HepG2 (cell line): ENCODE measurements around the gene MTMR10. TPM values are rescaled to one million over a fixed set of nuclear protein-coding genes. Genes with fewer than 3 reads are reported as not detected.

Experiments
- ARNTL ChIP-seq: sonication (generic); formaldehyde crosslinking; IDR thresholded peaks from 2 replicates; pipeline ENCODE4 v1.4.0; 2020; ENCODE audit warnings: mild to moderate bottlenecking, missing genetic modification reagents
- KLF15 ChIP-seq: sonication (generic); formaldehyde crosslinking; IDR thresholded peaks from 2 replicates; pipeline ENCODE4 v1.8.1; 2023; ENCODE audit warnings: borderline replicate concordance, mild to moderate bottlenecking, inconsistent platforms, missing genetic modification reagents, mixed read lengths
- NFYC ChIP-seq: IDR thresholded peaks from 2 replicates; pipeline ENCODE4 v1.6.1; 2016; ENCODE audit warnings: missing genetic modification reagents, missing compliant biosample characterization
- POLR2G ChIP-seq: fragments of 200-400 bp; formaldehyde crosslinking; IDR thresholded peaks from 2 replicates; pipeline ENCODE4 v1.6.1; 2018; ENCODE audit warnings: mild to moderate bottlenecking, low read depth, low read length, moderate library complexity
- RARA ChIP-seq: IDR thresholded peaks from 2 replicates; pipeline ENCODE4 v1.6.1; 2016; ENCODE audit warnings: missing genetic modification reagents, missing compliant biosample characterization
- SAP130 ChIP-seq: IDR thresholded peaks from 2 replicates; pipeline ENCODE4 v1.6.1; 2016; ENCODE audit warnings: low read depth
- TAF1 ChIP-seq: sonication (generic); formaldehyde crosslinking; IDR thresholded peaks from 2 replicates; pipeline ENCODE4 v1.4.0; 2020; ENCODE audit warnings: missing genetic modification reagents
- ZNF441 ChIP-seq: sonication (generic); formaldehyde crosslinking; IDR thresholded peaks from 2 replicates; pipeline ENCODE4 v1.7.0; 2021; ENCODE audit warnings: missing genetic modification reagents, borderline replicate concordance
- ZNF878 ChIP-seq: sonication (generic); formaldehyde crosslinking; IDR thresholded peaks from 2 replicates; pipeline ENCODE4 v1.8.1; 2023; ENCODE audit warnings: mild to moderate bottlenecking, missing genetic modification reagents, moderate library complexity
- polyA plus RNA-seq, 8 experiments: library from polyadenylated mRNA; depleted of rRNA in 3 of 8; stranded (reverse) in 7 of 8; unstranded in 1 of 8; fragments of >200 nt; fragmentation: Illumina TruSeq in 4 of 8; extraction: Trizol in 4 of 8; gene quantifications; 2 replicates each; pipeline versions ENCODE4 v1.2.1 to v1.2.3, GENCODE V29; 2011 to 2016; ENCODE audit warnings: low read depth in 4 of 8, missing spikeins in 1 of 8, mixed read lengths in 1 of 8; ENCODE audit not compliant: insufficient read depth in 1 of 8
- total RNA-seq, 5 experiments: library from RNA; depleted of rRNA; stranded (reverse); fragments of >200 nt; fragmentation: Illumina TruSeq; extraction: Trizol; gene quantifications; 2 replicates each; pipeline ENCODE4 v1.2.3, GENCODE V29; 2016; ENCODE audit warnings: low read depth in 1 of 5
- TF ChIP-seq, protein P1 (sequence below): IDR thresholded peaks from 2 replicates; pipeline ENCODE4 v1.6.1; 2016; ENCODE audit warnings: low read depth, borderline replicate concordance
- TF ChIP-seq, protein P2 (sequence below): sonication (generic); formaldehyde crosslinking; IDR thresholded peaks from 2 replicates; pipeline ENCODE4 v1.4.0; 2020; ENCODE audit warnings: missing genetic modification reagents
- TF ChIP-seq, protein P3 (sequence below), 2 experiments: sonication (generic) in 1 of 2; formaldehyde crosslinking in 1 of 2; IDR thresholded peaks; 2 replicates each; pipeline versions ENCODE4 v1.4.0 to v1.6.1; 2018 to 2020; ENCODE audit warnings: missing genetic modification reagents in 2 of 2, borderline replicate concordance in 1 of 2, low read depth in 1 of 2, mild to moderate bottlenecking in 1 of 2, missing biosample characterization in 1 of 2

MTMR10 gene
- total and polyA plus RNA-seq, 2 of the 13 experiments (the other 11 are each of a cell fraction or from before 2014, with no cell fraction given), result 10.2 to 17.4 TPM

DNA sequence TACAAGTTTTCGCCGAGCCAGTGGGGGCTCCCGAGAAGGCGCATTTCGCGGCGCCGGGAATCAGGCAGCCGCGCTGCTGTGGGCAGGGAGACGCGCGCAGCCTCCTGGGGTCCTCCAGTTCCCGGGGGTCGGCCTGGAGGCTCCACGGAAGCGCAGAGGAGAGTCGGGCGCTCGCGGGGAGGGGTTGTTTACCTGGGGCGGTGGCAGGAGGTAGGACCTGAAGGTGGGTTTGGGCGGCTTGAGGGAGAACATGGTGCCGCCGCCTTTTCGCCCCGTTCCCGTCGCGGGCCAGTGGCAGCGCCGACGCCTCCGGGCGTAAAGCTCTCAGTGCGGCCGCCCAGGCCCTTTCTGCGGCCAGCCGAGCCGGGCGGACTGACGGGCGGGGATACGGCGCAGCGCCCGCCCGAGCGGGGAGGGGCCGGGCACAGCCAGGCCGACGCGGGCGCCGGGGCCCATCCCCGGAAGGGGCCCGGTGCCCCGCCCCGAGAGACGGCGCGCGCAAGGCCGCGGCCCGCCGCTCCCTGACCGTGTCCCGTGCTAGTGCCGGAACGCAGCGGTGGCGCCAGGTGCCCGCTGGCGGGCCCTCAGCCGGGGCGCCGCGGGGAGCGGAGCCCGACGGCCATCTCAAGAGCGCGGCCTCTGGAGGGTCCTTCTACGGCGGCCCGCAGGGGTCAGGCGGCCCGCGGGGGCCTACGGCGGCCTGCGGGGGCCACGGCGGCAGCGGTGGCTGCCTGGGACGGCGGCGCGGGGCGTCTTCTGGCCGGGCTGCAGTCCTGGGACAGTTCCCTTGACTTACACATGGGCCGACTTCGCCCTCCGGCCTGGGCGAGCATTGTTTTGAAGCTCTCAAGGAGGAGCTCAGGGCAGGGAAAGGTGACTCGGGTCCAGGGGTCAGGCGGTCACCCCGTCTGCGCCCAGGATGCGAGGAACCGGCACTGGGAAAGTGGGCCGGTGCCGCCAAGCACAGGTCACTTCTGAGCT is at the start of gene MTMR10 (continued):
- TF ChIP-seq, protein P1, sequence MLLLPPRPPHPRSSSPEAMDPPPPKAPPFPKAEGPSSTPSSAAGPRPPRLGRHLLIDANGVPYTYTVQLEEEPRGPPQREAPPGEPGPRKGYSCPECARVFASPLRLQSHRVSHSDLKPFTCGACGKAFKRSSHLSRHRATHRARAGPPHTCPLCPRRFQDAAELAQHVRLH (CRISPR knock-in tag), result peak; percentile 53; the same call in 1 of the 2 replicates
- peak; percentile 57 for TF ChIP-seq SAP130
- TF ChIP-seq ARNTL (CRISPR knock-in tag), result no peak
- 0 out of 2 replicates have a peak, but pooled peaks have one; percentile 50 for TF ChIP-seq KLF15 (CRISPR knock-in tag)
- peak; percentile 92 for TF ChIP-seq POLR2G
- TF ChIP-seq ZNF441 (CRISPR knock-in tag), result 0 out of 2 replicates have a peak, but pooled peaks have one; percentile 12
- TF ChIP-seq TAF1 (CRISPR knock-in tag), result peak; percentile 86
- TF ChIP-seq, protein P2, sequence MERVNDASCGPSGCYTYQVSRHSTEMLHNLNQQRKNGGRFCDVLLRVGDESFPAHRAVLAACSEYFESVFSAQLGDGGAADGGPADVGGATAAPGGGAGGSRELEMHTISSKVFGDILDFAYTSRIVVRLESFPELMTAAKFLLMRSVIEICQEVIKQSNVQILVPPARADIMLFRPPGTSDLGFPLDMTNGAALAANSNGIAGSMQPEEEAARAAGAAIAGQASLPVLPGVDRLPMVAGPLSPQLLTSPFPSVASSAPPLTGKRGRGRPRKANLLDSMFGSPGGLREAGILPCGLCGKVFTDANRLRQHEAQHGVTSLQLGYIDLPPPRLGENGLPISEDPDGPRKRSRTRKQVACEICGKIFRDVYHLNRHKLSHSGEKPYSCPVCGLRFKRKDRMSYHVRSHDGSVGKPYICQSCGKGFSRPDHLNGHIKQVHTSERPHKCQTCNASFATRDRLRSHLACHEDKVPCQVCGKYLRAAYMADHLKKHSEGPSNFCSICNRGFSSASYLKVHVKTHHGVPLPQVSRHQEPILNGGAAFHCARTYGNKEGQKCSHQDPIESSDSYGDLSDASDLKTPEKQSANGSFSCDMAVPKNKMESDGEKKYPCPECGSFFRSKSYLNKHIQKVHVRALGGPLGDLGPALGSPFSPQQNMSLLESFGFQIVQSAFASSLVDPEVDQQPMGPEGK (CRISPR knock-in tag), result peak; percentile 55
- TF ChIP-seq, protein P3, sequence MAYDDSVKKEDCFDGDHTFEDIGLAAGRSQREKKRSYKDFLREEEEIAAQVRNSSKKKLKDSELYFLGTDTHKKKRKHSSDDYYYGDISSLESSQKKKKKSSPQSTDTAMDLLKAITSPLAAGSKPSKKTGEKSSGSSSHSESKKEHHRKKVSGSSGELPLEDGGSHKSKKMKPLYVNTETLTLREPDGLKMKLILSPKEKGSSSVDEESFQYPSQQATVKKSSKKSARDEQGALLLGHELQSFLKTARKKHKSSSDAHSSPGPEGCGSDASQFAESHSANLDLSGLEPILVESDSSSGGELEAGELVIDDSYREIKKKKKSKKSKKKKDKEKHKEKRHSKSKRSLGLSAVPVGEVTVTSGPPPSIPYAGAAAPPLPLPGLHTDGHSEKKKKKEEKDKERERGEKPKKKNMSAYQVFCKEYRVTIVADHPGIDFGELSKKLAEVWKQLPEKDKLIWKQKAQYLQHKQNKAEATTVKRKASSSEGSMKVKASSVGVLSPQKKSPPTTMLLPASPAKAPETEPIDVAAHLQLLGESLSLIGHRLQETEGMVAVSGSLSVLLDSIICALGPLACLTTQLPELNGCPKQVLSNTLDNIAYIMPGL (CRISPR knock-in tag; IDR thresholded peaks at IDR 0.05; ENCODE audit: borderline replicate concordance in 1 of 2, low read depth in 1 of 2), result peak in 1 of 2 experiments; percentile 79; a peak in 3 of 4 replicates
- TF ChIP-seq RARA (CRISPR knock-in tag), result peak; percentile 41
- TF ChIP-seq ZNF878 (CRISPR knock-in tag), result no peak
- 0 out of 2 replicates have a peak, but pooled peaks have one; percentile 9 for TF ChIP-seq NFYC (CRISPR knock-in tag)
- TF ChIP-seq, all 625 proteins: peak for 183
